ENCODE results near the gene FAM107B.

DNA sequence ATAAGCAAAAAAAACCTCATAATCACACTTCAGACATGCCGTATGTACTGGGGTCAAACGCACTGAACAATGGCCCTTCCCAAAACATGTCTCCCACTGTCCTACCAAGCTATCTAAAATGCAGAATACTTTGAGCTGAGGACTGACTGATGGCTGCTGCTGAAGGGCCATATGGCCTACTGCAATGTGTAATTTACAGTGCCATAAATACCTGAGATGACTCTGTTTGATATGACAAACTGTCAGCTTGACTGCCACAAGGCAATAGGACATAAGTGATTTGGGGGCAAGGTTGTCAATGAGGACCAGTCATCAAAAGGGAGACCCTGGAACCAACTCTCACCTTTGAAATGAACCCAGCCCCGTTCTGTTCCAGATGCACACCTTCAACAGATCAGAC lies 256.5 kb downstream of the FAM107B start:
- TF ChIP-seq POLR2A (IDR thresholded peaks at IDR 0.05; ENCODE audit: low read depth, low read length): no peak
- no peak for TF ChIP-seq POLR2AphosphoS5 (IDR thresholded peaks at IDR 0.05; ENCODE audit: low read depth, low read length)
- no peak for TF ChIP-seq TAF1 (IDR thresholded peaks at IDR 0.05; ENCODE audit: low read depth, low read length)
- TF ChIP-seq SPI1 (IDR thresholded peaks at IDR 0.05; ENCODE audit: low read depth, low read length): no peak
